ENCODE measurements around the gene C10orf105. TPM values are rescaled to one million over a fixed set of nuclear protein-coding genes. Genes with fewer than 3 reads are reported as not detected.

The C10orf105 gene
- total and polyA plus RNA-seq, 2 of the 8 experiments (the other 6 are each of a cell fraction or from before 2014, with no cell fraction given): 0.71 to 0.73 TPM

DNA sequence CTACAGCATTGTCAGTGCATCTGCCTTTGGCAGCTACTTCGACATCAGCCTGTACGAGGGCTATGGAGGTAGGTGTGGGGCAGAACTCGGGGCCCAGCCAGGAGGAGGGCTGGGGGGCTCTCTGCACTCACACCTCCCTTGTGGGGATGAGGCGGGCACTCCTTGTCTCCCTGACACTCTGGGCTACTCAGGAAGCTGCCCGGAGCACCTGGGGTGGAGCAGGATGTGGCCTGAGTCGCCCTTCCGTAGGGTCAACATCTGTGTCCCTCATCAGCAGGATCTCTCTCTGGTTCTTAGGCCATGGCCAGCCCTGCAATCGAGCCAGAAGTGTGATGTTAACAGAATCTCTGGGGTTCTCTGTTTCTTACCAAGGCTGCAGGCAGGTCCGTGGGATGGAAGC is 40.2 kb downstream of the C10orf105 start (continued):
- TF ChIP-seq, protein P1, sequence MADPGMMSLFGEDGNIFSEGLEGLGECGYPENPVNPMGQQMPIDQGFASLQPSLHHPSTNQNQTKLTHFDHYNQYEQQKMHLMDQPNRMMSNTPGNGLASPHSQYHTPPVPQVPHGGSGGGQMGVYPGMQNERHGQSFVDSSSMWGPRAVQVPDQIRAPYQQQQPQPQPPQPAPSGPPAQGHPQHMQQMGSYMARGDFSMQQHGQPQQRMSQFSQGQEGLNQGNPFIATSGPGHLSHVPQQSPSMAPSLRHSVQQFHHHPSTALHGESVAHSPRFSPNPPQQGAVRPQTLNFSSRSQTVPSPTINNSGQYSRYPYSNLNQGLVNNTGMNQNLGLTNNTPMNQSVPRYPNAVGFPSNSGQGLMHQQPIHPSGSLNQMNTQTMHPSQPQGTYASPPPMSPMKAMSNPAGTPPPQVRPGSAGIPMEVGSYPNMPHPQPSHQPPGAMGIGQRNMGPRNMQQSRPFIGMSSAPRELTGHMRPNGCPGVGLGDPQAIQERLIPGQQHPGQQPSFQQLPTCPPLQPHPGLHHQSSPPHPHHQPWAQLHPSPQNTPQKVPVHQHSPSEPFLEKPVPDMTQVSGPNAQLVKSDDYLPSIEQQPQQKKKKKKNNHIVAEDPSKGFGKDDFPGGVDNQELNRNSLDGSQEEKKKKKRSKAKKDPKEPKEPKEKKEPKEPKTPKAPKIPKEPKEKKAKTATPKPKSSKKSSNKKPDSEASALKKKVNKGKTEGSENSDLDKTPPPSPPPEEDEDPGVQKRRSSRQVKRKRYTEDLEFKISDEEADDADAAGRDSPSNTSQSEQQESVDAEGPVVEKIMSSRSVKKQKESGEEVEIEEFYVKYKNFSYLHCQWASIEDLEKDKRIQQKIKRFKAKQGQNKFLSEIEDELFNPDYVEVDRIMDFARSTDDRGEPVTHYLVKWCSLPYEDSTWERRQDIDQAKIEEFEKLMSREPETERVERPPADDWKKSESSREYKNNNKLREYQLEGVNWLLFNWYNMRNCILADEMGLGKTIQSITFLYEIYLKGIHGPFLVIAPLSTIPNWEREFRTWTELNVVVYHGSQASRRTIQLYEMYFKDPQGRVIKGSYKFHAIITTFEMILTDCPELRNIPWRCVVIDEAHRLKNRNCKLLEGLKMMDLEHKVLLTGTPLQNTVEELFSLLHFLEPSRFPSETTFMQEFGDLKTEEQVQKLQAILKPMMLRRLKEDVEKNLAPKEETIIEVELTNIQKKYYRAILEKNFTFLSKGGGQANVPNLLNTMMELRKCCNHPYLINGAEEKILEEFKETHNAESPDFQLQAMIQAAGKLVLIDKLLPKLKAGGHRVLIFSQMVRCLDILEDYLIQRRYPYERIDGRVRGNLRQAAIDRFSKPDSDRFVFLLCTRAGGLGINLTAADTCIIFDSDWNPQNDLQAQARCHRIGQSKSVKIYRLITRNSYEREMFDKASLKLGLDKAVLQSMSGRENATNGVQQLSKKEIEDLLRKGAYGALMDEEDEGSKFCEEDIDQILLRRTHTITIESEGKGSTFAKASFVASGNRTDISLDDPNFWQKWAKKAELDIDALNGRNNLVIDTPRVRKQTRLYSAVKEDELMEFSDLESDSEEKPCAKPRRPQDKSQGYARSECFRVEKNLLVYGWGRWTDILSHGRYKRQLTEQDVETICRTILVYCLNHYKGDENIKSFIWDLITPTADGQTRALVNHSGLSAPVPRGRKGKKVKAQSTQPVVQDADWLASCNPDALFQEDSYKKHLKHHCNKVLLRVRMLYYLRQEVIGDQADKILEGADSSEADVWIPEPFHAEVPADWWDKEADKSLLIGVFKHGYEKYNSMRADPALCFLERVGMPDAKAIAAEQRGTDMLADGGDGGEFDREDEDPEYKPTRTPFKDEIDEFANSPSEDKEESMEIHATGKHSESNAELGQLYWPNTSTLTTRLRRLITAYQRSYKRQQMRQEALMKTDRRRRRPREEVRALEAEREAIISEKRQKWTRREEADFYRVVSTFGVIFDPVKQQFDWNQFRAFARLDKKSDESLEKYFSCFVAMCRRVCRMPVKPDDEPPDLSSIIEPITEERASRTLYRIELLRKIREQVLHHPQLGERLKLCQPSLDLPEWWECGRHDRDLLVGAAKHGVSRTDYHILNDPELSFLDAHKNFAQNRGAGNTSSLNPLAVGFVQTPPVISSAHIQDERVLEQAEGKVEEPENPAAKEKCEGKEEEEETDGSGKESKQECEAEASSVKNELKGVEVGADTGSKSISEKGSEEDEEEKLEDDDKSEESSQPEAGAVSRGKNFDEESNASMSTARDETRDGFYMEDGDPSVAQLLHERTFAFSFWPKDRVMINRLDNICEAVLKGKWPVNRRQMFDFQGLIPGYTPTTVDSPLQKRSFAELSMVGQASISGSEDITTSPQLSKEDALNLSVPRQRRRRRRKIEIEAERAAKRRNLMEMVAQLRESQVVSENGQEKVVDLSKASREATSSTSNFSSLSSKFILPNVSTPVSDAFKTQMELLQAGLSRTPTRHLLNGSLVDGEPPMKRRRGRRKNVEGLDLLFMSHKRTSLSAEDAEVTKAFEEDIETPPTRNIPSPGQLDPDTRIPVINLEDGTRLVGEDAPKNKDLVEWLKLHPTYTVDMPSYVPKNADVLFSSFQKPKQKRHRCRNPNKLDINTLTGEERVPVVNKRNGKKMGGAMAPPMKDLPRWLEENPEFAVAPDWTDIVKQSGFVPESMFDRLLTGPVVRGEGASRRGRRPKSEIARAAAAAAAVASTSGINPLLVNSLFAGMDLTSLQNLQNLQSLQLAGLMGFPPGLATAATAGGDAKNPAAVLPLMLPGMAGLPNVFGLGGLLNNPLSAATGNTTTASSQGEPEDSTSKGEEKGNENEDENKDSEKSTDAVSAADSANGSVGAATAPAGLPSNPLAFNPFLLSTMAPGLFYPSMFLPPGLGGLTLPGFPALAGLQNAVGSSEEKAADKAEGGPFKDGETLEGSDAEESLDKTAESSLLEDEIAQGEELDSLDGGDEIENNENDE (IDR thresholded peaks at IDR 0.05; ENCODE audit: insufficient replicate concordance, low read length): no peak
- TF ChIP-seq BRCA1 (IDR thresholded peaks at IDR 0.05; ENCODE audit: low read depth, low read length): no peak
